GM19035 (cell line): ENCODE measurements around the gene FAM163A.
"Not testable (repeated sequence)": the region's sequence is repeated elsewhere in the genome, so short reads cannot be mapped to it uniquely, and the experiment has no call there.

Experiments
- ATAC-seq: cut with Tn5 transposase; IDR thresholded peaks from one replicate; pipeline ENCODE4 v1.9.1; 2021; ENCODE audit not compliant: unreplicated experiment

FAM163A gene

DNA sequence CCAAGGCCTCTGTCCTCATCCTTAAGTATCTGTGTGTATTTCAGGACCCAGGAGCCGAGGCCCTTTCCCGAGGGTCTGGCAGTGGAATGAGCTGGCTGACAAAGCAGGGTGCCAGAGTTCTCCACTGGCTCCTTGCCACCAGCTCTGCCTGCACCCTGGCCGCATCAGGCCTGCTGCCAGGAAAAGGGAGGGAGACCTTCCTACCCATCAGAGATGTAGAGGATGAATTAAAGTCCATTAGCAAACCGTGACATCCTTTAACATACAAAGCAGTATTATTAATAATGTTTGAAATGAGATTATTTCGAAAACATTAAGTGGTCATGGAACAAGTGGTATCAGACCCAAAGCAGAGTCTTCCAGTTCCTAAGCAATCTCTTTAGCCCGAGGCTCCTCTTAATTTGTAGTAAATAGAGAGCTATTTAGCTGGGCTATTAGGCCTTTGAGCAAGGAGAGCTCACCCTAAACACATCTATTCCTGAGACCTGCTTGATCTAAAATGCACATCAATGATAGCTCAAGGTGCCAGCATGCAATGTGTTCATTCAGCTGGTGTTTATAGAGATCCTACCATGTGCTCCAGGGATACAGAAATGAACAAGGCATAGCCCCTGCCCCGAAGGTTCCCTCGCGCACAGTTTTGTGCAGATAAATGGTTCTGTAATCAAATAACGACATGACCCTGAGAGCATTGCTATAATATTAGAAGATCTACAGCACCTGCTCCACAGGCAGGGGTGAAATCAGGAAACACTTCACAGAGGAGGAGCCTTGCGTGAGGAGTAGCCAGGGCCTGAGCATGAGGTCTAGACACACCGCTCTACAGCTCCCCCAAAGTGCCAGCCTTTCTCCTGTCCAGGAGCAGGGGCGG is 44.0 kb downstream of the FAM163A start:
- ATAC-seq: no peak

DNA sequence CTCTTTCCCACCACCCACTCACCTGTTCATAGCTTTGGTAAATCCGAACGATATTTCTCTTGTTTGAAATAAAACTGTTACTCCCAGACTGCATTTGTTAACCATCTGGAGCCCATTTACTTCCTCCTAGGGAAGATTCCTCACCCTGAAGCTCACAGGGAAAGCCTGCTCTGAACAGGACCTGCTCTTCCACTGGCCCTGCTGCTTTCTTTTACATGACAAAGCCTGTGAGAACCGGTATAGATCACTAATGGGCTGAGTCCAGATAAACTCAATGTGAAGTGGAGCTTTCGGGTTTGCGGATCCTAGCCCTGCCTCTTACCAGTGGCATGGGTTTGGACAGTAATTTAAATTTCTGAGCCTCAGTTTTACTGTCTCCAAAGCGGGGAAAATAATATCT is 45.2 kb downstream of the FAM163A start:
- ATAC-seq: no peak

DNA sequence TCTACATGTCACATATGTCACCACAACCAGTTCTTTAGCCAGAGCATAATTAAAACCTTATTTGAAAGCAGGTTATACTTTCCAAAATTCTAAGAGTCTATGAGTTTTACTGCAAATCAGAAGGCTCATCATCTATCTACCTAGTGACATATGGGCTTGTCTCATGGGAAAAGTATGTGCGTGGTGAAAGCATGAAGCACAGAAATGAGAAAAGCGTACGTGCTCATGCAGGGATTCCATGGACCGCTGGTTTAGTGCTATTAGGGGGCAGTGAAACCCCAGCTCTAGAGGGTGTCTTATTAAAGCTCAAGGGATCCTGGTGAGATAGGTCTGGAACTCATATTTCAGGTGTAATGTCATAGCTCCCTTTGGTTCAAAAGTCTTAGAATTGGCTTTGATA is 50.2 kb downstream of the FAM163A start:
- ATAC-seq: no peak

DNA sequence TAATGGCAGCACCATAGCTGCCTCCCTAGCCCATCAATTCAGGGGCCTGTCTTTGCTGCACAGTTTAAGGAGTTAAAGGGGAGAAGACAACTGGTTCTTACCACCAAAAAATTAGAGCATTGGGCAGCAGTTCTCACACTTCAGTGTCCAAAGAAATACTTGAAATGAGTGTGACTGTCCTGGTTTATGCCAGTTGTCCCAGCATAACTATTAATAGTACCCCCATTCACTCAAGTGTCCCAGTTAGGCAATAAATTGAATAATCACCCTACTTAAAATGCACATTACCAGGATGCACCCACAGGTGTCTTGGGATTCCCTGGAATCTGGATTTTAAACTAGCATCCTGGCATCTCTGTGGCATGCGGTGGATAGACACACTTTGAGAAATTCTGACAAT is 51.1 kb downstream of the FAM163A start:
- no peak for ATAC-seq

DNA sequence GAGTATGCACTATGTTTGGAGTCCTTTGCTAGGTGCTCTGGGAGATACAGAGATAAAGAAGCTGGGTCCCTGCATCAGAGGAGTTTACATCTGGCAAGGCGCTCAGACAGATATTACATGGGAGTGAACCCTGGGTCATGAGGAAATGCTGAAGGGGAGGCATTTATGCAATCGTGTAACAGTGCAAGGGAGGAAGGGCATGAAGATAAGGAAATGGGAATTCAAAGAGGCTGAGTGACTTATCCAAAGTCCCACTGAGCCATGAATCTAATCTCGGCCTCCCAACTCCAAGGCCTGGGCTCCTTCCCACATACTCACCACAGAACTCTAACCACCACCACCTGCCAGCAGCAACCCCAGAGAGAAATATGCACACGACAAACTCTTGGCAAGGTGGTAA is 51.6 kb downstream of the FAM163A start:
- no peak for ATAC-seq

DNA sequence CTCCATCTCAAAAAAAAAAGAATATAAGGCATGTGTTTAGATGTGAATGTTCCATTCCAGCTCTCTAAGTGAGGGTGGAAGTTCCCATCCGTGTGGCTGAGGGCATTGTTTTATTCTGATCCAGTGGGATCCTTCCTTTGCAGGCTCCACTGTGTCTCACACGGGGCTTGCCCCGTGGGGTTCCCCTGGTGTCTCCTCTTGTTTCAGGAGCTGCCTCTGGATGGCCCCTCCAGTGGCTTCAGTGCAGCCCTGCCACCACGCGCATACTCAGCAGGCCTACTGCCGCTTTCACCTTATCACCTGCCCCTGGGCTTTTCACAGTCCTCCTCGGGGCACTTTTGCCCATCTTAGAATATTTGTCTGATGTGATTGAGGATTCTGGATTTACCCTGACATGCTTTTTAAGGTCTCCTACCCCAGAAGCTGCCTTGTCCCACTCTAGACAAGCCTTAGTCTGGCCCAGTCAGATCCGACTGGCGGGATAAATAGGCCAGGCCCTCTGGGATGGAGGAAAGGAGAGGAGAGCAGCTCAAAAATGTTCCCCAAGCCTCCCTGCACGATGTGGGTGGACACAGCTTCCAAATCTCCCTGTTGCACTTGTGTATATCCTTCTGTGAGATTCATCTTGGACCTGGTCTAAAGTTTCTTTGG is 55.2 kb downstream of the FAM163A start:
- no peak for ATAC-seq

DNA sequence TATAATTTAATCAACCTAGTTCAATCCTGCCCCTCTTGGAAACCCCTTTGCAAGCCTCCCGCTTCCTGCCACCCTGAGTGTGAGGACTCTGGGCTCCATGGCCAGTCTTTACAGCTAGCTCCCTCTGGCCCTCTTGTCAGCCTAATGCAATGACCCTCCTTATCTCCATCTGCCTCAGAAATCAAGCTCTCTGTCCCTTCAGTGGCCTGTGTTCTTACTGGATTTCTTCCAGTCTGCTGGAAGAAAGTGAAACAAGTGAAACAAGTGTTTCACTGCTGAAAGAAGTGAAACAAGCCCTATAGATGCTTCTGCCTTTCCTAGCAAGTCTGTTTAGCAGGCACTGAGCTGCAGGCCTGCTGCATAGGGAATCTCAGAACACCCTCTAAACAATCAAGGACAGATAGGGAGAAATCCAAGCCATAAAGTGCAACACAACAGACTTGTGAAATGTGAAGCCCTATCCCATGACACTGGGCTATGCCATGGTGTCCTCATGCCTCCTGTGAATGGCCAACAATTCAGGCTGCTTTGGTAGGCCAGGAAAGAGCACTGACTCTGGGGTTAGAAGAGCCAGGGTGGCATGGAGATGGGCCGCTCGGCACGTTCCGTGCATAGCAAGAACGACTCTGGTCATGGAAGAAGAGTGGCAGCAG is 55.9 kb downstream of the FAM163A start:
- ATAC-seq: no peak

DNA sequence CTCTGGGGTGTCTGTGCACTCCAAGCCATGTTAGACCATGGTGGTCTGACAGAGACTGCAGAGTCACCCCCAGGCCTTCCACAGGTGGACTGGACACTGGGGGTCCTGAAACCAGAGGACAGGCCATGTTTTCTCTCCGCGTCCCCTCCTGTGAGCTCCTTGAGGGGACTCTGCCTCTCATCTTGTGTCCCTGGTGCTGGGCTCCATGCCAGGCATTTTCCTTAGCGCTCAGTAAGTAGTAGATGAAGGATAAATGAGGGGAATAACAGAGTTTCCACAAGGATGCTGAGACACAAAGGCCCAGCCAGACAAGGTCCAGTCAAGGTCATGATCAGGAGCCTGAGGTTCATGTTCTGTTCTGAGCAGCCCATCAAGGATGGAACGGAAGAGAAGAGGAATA is 57.4 kb downstream of the FAM163A start:
- ATAC-seq: no peak

DNA sequence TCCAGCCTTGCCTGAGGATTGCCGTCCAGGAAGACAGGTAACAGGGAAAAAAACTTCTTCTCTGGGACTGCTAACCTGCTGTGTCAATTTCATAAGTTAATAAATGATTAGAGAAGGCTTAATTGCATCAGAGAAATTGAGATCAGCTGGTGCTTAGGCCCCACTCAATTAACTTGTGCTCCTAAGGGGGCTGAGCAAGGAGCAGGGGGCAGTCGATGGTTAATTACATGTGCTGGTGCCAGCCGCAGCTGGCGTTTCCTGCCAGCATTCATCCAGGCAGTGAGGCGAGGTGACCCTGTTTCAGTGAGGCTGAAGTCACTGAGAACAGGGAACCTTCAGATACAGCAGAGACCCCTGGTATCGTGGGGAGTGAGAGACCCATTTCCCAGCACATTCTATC is 60.0 kb downstream of the FAM163A start:
- no peak for ATAC-seq

DNA sequence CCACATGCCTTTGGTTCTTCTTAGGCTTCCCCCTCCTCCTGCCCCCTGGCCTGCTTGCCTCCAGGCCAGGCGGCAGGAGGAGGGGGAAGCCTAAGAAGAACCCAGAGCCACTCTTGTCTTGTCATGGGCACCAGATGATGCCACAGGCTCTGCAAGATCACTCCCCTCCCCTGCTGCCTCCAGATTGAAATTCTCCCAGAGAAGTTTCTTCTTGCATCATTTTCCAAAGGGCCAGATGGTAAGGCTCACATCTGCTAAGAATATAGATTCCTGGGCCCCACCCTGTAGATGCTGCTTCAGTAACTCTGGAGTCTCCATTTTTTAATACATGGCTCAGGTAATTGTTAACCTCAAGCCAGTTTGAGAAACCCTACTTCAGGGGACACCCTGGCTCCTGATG is 60.8 kb downstream of the FAM163A start:
- no peak for ATAC-seq

DNA sequence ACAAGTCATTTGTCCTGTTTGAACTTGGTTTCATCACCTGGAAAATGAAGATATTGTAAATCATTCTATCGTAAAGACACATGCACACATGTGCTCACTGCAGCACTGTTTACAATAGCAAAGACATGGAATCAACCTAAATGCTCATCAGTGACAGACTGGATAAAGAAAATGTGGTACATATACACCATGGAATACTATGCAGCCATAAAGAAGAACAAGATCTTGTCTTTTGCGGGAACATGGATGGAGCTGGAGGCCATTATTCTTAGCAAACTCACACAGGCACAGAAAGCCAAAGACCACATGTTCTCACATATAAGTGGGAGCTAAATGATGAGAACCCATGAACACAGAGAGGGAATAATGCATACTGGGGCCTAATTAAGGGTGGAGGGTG is 61.3 kb downstream of the FAM163A start:
- not testable (repeated sequence) for ATAC-seq

DNA sequence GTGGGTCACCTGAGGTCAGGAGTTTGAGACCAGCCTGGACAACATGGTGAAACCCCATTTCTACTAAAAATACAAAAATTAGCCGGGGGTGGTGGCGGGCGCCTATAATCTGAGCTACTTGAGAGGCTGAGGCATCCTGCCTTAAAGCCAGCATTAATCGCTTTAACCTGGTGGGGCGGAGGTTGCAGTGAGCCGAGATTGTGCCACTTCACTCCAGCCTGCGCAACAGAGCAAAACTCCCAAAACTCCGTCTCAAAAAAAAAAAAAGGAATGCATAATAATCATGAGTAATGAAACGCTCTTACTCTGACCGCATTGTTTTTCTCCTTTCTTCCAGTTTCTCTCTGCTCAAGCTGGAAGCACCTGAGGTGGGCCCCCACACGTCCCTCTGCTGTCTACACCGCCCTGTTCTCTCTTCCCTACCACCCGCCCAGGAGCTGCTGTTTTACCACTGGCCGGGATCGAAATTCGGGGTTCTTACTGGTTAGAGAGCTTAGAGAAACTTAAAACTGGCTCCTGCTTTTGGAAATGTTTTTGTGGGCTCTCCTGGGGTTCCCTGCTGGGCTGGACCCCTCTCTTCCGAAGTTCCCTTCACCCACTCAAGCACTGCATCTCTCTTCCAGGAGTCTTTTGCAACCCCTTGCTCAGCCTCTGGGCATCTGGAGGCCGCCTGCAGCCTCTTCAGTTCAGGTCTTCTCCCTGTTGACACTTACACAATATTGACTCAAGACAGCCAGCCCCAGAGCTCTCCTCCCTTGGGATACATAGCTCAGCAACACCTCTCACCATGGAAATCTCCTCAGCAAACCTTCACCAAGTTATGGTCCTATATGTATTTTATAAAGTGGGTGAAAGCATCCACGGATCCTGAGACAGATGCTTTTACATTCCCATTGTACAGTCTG is 62.5 kb downstream of the FAM163A start:
- ATAC-seq: no peak

DNA sequence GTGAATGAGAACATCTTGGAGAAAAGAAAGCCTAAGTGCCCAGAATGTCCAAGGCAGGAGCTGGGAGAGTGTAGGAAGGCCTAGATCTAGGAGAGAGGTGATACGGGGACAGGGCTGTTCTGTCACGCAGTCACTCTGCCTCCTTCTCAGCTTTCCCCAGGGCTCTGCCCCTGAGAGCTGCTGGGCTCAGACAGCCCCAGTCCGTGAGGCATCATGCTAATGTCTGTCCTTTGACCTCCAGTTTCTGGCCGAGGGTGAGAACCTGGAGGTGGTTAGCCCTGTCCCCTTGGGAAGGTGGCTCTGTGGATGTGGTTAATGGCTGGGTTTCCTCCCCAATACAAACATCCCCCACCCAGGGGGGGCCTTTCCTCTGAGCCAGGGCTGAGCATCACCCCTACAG is 63.2 kb downstream of the FAM163A start:
- no peak for ATAC-seq

DNA sequence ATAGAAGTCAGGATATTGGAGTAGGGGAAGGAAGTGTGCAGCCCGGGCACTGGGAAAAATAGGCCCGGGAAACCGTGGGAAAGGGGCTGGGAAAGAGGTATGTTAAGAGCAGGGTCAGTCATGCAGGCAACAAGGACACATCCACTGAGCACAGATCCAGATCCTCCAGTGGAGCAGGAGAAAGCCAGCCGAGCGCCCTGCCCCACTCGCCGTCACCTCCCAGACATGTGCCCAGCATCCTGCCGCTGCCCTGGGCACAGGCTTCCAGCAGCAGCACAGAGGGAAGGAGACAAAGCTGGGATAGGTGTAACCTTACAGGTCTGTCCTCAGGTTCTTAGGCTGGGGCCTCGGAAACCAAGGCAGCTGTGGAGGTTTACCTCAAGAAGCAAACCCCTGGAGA is 64.2 kb downstream of the FAM163A start:
- ATAC-seq: no peak

DNA sequence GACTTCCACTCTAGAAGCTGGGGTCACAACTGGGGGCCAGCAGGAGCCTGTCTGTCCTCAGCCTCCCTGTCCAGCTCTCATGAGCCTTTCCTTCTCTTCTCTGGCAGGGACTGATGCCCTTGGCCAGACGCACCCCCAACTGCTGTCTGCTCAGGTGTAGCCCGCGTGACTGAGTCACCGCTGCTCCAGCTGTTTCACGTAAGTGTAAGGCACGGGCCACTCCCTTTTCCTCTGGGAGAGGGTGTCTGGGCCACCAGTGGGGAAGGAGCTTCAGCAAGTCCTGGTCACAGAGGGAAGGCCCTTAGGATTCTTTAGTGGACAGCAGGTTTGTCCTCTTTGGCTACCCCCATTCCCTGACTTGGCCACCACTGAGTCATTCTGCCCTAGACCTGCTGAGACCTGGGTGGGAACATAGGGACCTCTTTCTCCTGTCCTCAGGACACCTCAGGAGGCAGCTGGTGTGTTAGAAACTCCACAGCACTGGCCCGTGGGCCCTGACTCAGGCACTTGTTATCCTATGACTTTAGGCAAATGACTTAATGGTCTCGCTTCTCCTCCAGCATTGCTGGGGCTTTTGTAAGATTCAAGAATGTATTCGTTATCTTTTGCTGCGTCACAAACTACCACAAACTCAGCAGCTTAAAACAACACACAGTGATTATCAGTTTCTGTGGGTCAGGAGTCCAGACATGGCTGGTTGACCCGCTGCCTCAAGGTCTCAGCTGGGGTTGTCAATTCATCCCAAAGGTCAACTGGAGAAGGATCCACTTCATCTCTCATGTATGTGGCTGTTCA is 64.8 kb downstream of the FAM163A start:
- ATAC-seq: no peak

DNA sequence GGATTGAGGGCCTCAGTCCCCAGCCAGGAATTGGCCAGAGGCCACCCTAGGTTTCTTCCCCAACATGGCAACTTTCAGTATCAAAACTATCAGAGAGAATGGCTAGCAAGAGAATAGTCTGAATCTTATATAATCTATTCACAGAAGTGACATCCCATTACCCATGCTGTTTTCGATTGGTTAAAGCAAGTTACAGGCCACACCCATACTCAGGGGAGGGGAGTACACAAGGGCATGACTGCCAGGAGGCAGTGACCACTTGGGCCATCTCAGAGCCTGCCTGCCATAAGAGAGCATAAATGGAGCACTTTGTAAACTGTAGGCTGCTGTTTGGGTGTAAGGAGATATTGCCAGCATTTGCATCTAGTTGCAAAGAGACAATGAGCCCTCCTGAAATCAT is 65.4 kb downstream of the FAM163A start:
- ATAC-seq: no peak

DNA sequence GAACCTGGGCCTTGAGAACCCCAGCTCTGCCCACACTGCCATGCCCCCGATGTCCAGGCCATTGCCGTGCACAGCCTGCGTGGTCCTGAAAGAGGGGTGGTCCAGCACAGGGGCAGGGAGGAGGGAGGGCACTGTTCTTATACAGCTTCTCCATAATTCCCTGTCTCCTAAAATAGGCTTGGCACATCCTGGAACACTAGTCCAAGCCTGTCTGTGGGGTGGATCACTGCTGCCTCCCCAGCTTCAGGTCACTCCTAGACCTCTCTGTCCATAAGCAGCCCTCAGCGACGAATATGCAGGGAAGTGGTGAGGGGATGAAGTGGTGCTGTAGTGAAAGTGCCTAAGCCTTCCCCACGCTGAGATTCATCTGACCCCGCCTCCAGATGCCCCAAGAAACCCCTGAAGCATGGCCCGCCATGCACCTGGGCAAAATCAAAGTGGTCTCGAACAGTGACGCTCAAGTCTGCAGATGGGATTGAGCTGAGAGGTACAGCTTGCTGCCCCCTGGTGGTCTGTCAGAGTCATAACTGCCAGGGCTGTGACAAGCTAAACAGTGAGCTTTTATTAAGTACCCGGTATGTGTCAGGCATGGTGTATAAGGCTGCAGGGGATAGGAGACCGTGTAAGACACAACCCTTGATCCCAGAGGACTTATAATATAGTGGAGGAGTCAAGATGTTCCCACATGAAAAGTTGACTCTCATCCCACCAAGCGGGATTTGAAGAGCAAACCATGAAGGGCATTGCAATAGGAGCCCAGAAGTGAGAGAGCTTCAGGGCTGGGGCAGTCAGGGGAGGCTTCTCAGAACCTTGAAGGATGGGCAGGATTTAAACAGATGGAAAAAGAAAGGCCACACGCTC is 66.6 kb downstream of the FAM163A start:
- ATAC-seq: peak; percentile 66

DNA sequence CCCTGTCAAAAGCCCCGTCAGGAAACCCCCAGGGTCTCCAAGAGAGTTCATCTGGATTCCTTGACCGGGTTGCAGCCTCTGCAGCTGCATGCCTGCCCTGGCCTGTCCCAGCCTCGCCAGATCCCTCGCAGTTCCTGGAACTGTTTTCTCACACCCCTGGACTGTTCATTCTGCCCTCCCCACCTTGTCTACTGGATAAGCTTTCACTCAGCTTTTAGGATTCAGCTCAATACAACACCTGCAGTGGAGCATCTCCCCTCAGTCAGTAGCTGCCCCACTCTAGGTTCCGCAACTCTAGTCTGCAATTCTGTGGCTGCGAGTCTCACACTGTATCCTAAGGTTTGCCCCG is 67.2 kb downstream of the FAM163A start:
- ATAC-seq: no peak

DNA sequence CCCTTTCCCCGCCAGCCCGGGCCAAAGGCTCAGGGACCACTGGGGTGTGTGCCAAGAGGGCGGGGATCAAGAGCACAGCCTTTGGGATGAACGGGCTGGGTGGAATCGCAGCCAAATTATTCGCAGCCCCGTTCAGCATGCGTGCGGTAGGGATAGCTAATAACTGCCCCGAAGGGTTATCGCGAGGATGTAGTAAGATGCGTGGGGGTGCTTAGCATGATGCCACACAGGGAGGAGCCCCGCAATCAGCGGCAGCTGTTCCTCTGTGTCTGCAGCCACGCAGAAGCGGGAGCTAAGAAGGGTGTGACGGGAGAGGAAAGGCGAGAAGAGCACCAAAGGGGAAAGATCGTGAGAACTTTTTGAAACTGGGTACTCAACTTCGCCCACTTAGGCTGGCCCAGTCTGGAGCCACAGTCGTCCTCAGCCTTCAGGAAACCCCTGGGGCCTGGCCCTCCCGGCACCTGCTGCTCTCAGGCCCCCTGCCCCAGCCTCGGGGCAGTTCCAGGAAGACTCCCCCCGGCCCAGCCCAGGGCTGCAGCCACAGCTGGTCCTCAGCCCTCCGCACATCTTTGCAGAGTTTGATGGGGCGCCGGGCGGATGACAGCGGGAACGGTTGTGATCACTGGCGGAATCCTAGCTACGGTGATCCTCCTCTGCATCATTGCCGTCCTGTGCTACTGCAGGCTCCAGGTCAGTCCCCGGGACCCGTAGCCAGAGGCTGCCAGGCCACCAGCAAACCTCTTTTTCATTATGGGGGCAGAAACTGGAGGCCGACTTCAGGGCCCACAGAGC is 69.6 kb downstream of the FAM163A start:
- ATAC-seq: no peak
